Measurements from ENCODE around the gene CCDC66. TPM values are rescaled to one million over a fixed set of nuclear protein-coding genes. Genes with fewer than 3 reads are reported as not detected.

The CCDC66 gene
- total RNA-seq, 1 experiment from 2014 or later = 23.0 TPM

DNA sequence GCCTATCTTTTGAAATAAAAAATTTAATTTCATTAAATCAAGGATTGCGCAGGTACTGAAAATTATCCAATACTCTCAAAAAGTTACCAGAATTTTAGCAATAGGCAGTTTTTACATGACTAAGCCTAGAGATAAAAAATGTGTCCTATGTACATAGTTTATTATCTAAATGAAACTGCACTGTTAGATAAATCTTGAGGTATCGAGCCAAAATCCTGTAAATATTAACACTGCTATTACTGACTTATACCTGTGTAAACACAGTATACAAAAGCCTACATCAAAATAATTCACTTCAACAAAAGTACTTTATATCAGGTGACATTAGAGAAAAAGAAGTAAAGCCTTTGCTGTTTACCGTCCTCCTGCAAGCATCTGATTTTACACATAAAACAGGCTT, 65.4 kb downstream of the CCDC66 start:
- no peaks in the 10 kb centered on the region for H3K4me1 Mint-ChIP-seq
- ATAC-seq (no peak), DNase-seq (ENCODE audit: low spot score) (no peak)
- ChIA-PET CTCF (no interaction called here), POLR2A (no interaction called here)
- TF ChIP-seq NR2C2 (CRISPR knock-in tag; IDR thresholded peaks at IDR 0.05) (no peak), FOXP4 (CRISPR knock-in tag; IDR thresholded peaks at IDR 0.05) (no peak), CREB1 (CRISPR knock-in tag; IDR thresholded peaks at IDR 0.05) (no peak), ZNF396 (CRISPR knock-in tag; IDR thresholded peaks at IDR 0.05; ENCODE audit: borderline replicate concordance) (no peak), ZNF671 (CRISPR knock-in tag; IDR thresholded peaks at IDR 0.05) (no peak), IRF1 (CRISPR knock-in tag; IDR thresholded peaks at IDR 0.05) (no peak), NFE2L1 (CRISPR knock-in tag; IDR thresholded peaks at IDR 0.05) (no peak), GTF2I (CRISPR knock-in tag; conservative IDR thresholded peaks at IDR 0.05) (no peak)
- TF ChIP-seq, protein P1, sequence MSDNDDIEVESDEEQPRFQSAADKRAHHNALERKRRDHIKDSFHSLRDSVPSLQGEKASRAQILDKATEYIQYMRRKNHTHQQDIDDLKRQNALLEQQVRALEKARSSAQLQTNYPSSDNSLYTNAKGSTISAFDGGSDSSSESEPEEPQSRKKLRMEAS (CRISPR knock-in tag; IDR thresholded peaks at IDR 0.05) = no peak
- H3K4me3 Mint-ChIP-seq = no peak overlapping the region
- H3K27ac Mint-ChIP-seq = no peak overlapping the region
- H3K9me3 Mint-ChIP-seq = no peaks in the 10 kb centered on the region
- H3K36me3 Mint-ChIP-seq = peaks cover 66% of the 10 kb centered on the region
- no peaks in the 10 kb centered on the region for H3K27me3 Mint-ChIP-seq (ENCODE audit: low read depth)

GRCh38 chr3:56624725-56625124, 67.8 kb downstream of the CCDC66 start:
- H3K4me1 Mint-ChIP-seq = no peaks in the 10 kb centered on the region
- ChIA-PET CTCF (interaction anchor here (2.1 kb wide), 1 partner anchor 283 kb away, joined by 4 read pairs; no protein-coding TSS in a partner anchor), POLR2A (no interaction called here)
- TF ChIP-seq, protein P2, sequence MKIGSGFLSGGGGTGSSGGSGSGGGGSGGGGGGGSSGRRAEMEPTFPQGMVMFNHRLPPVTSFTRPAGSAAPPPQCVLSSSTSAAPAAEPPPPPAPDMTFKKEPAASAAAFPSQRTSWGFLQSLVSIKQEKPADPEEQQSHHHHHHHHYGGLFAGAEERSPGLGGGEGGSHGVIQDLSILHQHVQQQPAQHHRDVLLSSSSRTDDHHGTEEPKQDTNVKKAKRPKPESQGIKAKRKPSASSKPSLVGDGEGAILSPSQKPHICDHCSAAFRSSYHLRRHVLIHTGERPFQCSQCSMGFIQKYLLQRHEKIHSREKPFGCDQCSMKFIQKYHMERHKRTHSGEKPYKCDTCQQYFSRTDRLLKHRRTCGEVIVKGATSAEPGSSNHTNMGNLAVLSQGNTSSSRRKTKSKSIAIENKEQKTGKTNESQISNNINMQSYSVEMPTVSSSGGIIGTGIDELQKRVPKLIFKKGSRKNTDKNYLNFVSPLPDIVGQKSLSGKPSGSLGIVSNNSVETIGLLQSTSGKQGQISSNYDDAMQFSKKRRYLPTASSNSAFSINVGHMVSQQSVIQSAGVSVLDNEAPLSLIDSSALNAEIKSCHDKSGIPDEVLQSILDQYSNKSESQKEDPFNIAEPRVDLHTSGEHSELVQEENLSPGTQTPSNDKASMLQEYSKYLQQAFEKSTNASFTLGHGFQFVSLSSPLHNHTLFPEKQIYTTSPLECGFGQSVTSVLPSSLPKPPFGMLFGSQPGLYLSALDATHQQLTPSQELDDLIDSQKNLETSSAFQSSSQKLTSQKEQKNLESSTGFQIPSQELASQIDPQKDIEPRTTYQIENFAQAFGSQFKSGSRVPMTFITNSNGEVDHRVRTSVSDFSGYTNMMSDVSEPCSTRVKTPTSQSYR (CRISPR knock-in tag; IDR thresholded peaks at IDR 0.05) = no peak
- TF ChIP-seq ELF4 (CRISPR knock-in tag; IDR thresholded peaks at IDR 0.05; ENCODE audit: low read depth) (no peak), OVOL2 (CRISPR knock-in tag; IDR thresholded peaks at IDR 0.05; ENCODE audit: borderline replicate concordance) (no peak), NR2C2 (CRISPR knock-in tag; IDR thresholded peaks at IDR 0.05) (no peak), USF2 (CRISPR knock-in tag; IDR thresholded peaks at IDR 0.05) (no peak)
- no peaks in the 10 kb centered on the region for H3K27me3 Mint-ChIP-seq (ENCODE audit: low read depth)
- ATAC-seq (no peak), DNase-seq (ENCODE audit: low spot score) (no peak)
- H3K4me3 Mint-ChIP-seq = no peak overlapping the region
- H3K9me3 Mint-ChIP-seq = no peaks in the 10 kb centered on the region
- H3K36me3 Mint-ChIP-seq = peaks cover 59% of the 10 kb centered on the region
- no peak overlapping the region for H3K27ac Mint-ChIP-seq

GRCh38 chr3:56629047-56629446, 72.1 kb downstream of the CCDC66 start:
- H3K4me1 Mint-ChIP-seq = no peaks in the 10 kb centered on the region
- no peak overlapping the region for H3K27ac Mint-ChIP-seq
- ChIA-PET POLR2A (interaction anchor here (0.7 kb wide), 1 partner anchor 298 kb away, joined by 5 read pairs; no protein-coding TSS in a partner anchor), CTCF (no interaction called here)
- no peaks in the 10 kb centered on the region for H3K27me3 Mint-ChIP-seq (ENCODE audit: low read depth)
- DNase-seq (ENCODE audit: low spot score) (no peak), ATAC-seq (no peak)
- H3K4me3 Mint-ChIP-seq = no peak overlapping the region
- no peak for TF ChIP-seq ZNF121 (CRISPR knock-in tag; IDR thresholded peaks at IDR 0.05)
- H3K9me3 Mint-ChIP-seq = no peaks in the 10 kb centered on the region
- peaks cover 40% of the 10 kb centered on the region for H3K36me3 Mint-ChIP-seq

Data from WTC11 (cell line).